GM12874 (cell line): Measurements from ENCODE around the gene NXPH1.

Experiments
- CTCF ChIP-seq: IDR thresholded peaks from 2 replicates; pipeline ENCODE4 v1.5.1; 2011; ENCODE audit warnings: low read depth, mild to moderate bottlenecking, control low read depth, low read length, moderate library complexity; ENCODE audit not compliant: insufficient read depth

The NXPH1 gene

DNA sequence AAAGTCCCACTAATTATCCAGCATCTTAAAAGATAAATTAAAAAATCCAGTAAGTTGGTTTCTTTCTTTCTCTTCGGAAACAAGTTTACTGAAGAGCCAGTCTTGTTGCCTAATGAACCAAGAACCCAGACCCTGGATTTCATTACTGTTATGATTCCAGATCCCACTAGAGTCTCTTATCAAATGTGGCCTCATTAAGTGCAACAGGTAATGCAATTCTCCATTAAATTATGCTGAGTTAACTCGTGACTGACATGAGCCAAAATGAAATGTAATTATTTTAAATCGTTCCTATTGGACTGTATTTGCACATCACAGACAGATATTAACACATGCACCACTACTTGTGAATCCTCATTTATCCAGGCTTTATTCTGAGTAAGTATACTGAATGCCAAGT lies 115.6 kb downstream of the NXPH1 start:
- TF ChIP-seq CTCF: no peak

- no peak for TF ChIP-seq CTCF
These were observed 127.1 kb downstream of the NXPH1 start for GRCh38 chr7:8560501-8560900.

DNA sequence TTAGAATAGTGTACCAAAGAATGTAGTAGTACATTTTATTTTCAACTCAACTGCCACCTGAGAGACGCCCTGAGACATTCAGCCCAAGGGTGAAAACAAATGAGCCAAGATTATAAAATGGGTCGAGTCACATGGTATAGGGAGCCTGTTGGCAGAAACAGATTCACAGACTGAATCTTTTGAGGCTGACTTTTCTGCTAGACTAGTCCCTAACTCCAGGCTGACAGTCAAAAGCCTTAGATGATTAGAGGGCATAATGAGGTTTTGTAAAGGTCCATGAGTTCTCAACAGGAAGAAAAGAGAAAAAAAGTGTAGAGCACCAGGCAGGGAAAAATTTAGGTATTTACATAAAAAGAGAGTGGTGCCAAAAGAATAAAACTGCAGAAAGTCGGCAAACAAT lies 128.0 kb downstream of the NXPH1 start:
- no peak for TF ChIP-seq CTCF

DNA sequence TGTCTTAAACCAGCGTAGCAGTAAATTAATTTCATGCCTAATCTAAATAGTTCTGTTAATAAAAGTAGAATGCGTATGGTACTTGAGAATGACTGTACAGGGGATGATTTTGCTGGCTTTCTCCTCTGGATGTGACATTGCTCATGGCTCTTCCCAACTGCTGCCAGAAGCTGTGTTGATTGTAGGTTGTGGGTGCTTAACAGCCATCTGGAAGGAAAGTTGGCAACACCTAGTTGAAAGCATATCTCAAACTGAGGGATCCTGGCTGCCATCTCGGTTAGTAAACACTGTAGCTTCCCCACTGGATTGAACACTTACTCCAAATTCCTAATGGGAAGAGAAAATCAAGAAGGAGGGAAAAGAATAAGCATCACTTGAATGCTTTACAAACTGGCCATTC lies 130.9 kb downstream of the NXPH1 start:
- no peak for TF ChIP-seq CTCF

DNA sequence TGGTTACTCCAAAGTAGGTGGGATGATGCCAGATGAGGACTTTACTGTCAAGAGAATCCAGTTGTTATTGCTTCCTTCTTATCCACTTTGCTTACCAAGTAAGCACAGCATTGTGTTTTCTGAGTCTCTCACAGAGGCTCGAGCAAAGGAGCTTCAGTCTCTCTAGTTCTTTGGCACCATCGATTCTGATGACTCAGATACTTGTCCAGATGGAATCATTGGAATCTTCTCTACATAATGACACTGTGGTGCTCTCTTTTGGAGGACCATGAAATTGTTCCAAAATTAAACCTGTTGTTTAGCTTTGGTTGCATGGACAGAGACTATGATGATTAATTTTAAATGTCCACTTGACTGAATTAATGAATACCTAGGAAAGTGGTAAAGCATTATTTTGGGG lies 132.6 kb downstream of the NXPH1 start:
- TF ChIP-seq CTCF: no peak

DNA sequence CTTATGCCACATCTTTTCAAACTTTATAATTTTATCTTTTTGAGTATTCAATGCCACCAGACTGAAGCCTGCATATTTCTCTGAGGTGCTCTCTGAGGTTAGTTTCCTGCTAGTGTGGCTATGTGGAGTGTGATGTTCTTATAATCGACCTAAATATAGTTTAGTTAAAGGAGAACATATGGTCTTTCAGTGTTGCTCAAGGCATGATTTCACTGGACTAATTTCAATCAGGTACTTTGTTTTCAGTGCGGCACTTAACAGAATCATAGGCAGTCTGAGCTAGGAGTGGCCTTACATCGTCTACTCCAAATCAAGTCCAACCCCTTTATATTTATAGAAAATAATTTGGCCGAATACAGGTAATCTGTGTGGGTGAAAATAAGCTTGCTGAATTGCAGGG lies 134.2 kb downstream of the NXPH1 start:
- no peak for TF ChIP-seq CTCF

GRCh38 chr7:8579661-8580194 lies 146.3 kb downstream of the NXPH1 start:
- TF ChIP-seq CTCF: no peak

DNA sequence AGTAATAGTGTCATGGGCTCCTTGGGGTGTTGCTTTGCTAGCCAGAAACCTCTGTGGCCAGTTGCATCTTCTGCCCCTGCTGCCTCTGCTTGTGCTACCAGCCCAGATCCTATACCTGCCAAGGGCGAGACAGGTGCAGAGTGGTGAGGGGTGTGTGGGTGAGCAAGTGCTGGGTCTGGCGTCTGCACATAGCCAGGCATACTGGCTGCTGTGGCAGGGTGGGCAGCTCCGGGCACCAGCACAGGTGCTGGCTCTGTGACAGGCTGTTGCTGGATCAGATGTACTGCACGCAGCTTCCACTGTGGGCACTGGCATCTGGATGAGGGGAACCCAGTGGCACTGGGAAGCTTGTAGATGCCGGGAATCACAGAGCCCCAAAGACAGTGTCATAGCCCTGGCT lies 148.4 kb downstream of the NXPH1 start:
- TF ChIP-seq CTCF: no peak
